Left renal cortex interstitium (tissue), 4 donors: ENCODE data around the gene DTNB. TPM values are rescaled to one million over a fixed set of nuclear protein-coding genes. Genes with fewer than 3 reads are reported as not detected.

Experiments used
- DNase-seq, 4 donors: peaks; one replicate each; pipeline ENCODE4 v3.0.0-alpha.2; 2013; ENCODE audit warnings: low read depth in 4 of 4, low spot score in 2 of 4, missing footprints in 1 of 4
- polyA plus RNA-seq, 4 donors: library from polyadenylated mRNA; unstranded; fragments of 120-200 nt; gene quantifications; one replicate each; pipeline ENCODE4 v1.2.1, GENCODE V29; 2013; ENCODE audit not compliant: insufficient read length in 4 of 4

DTNB gene
- polyA plus RNA-seq, 4 donors = 19.2 to 23.3 (median 21.5) TPM

- DNase-seq = no peak
These were observed 159.2 kb downstream of the DTNB start for GRCh38 chr2:25514043-25514637.

GRCh38 chr2:25512707-25513106 lies 160.7 kb downstream of the DTNB start:
- DNase-seq = no peak

DNA sequence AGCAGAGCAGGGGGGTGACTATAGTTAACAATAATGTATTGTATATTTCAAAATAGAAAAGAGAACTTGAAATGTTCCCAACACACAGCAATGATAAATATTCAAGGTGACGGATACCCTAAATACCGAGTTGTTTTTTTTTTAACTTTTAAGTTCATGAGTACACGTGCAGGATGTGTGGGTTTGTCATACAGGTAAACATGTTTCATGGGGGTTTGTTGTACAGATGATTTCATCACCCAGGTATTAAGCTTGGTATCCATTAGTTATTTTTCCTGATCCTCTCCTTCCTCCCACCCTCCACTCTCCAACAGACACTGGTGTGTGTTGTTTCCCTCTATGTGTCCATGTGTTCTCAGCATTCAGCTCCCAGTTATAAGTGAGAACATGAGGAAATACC lies 167.2 kb downstream of the DTNB start:
- no peak for DNase-seq

- DNase-seq = no peak
These were observed 167.8 kb downstream of the DTNB start for GRCh38 chr2:25505622-25506021.

DNA sequence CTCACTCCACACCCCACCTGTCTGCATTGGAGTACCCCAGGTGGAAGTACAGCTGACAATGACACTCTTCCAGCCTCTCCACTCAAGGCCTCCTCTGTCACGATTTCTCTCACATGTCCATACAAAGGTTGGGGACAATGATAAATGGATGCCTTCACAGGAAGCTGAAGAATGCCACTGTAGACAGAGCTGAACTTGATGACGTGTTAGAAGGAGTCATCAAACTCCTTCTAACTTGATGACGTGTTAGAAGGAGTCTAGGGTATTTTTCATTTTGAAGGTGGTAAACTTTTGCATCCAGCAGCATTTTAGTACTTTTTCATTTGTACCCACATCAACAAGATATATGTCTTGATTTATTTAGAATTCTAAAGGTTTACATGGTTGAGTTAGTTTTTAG lies 168.2 kb downstream of the DTNB start:
- no peak for DNase-seq

GRCh38 chr2:25504266-25504665 lies 169.1 kb downstream of the DTNB start:
- no peak for DNase-seq

DNA sequence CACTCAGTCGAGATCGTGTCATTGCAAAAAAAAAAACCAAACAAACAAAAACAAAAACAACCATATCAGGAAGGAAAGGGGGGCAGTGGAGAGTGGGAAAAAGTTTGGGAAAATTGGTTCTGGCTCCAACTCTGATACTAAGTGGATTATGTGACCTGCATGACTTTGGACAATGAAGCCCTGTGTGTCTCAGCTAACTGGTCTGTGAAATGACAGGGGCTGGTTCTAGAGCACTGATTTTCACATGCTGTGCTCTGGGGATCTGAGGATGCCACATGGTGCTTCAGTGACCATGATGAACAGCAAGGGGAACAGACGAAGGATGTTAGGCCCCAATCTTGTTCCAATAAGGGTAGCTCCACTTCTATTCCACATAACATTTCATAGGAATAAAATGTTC lies 174.2 kb downstream of the DTNB start:
- no peak for DNase-seq

DNA sequence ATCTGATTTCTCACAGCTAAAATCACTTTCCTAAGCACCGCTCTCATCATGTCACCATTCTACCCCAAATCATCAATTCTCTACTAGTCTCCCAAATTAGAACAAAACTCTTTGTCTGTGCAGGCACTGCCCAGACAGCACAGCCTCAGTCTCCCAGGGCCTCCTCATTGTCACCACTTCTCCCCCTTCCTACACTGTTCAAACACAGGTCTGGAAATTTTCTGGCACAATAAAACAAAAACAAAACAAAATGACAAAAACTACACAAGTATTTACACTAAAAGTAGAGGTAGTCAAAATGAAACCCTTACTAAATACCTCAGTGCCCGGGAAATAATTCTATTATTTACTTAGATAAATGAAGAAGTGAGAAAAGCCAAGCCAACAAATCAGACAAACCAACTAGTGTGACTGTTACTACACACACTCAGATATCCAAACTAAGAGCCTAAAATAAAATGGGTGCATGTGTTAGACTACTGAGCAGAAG lies 175.4 kb downstream of the DTNB start:
- no peak for DNase-seq

DNA sequence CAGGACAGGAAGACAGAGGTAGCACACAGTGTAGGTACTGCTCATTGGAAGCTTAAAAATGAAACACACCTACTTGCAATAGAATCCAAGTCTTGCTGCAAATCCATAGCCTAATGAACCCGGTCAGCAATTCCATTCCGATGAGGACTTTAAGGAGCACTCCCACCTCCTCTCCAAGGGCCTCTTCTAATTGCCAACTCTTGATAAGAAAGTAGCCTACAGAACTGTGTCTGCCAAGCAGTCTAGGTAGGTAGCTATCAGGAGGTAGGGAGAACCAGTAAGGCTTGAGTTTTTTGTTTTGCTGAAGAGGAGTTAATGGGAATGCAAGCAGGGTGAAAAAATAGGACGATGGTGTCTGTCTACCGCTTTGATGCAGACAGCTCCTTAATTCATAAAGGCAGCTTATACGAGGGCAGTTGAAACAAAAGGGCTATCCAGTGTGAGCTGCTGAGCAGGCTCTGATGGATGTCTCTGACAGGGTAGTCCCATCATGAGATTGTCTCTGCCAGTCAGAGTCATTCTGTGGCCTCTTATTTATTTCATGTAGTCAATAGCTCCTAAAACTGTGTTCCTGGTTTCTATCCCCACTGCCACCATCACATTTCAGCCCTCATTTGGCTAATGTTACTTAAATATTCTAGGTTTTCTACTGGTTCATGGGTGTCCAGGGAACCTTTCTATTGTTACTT lies 176.0 kb downstream of the DTNB start:
- DNase-seq = no peak

GRCh38 chr2:25494616-25495015 lies 178.8 kb downstream of the DTNB start:
- no peak for DNase-seq

DNA sequence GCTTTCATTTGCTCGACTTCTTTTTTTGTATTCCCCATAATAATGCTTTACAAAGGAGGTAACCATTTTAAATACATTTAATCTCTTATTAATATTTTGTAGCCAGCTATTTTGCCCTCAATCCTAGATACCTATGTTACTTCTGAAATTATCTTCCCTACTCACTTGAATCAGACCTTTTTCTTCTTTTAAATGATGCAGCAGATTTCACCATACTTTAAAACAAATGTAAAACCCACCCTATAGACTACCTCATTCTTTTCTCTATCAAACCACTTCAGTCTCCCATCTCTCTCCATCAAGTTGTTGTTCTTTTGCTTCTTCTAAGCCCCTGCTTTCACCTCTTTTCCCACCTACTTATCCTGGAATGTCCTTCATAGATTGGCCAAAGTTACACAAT lies 180.2 kb downstream of the DTNB start:
- no peak for DNase-seq

DNA sequence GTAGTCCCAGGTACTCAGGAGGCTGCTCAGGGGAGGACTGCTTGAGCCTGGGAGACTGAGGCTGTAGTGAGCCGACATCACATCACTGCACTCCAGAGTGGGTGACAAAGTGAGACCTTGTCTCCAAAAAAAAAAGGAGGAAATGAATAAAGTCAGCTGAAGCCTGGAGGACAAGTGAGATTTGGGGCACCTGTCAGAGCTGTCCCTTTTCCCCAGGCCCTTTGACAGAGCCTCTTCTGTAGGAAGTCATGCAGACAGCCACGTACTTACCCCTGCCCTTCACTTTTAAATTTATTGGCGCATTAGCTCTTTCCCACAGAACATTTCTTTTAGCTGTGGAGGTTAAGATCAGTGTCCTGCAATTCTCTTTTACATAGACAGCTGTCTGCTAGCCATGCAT lies 180.7 kb downstream of the DTNB start:
- no peak for DNase-seq

DNA sequence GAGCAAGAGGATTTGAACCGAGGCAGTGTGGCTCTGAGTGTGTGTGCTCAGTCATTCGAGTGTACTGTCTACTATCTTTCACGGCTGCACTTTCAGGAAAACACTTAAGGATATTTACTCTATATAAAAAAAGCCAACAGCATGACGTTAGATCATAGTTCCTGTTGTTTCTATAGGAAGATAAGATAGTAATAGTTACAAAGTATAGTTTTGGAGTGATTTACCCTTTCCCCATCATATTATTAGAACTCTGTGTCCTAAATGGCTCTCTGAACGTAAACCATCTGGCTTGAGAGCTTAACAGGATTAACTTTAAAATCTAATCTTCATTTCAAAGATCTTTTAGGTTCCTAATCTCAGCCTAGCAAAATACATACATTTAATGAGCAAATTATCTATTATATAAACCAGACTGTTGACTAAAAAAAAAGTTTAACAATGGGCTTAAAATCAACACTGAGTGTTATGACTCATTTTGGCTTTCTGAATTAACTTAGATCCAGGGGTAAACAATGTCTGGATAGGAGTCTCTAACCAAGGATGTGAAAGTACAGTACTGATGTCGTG lies 181.3 kb downstream of the DTNB start:
- DNase-seq = no peak

- DNase-seq = no peak
These were observed 182.2 kb downstream of the DTNB start for GRCh38 chr2:25491003-25491696.

- DNase-seq = no peak
These were observed 183.2 kb downstream of the DTNB start for GRCh38 chr2:25490217-25490616.

GRCh38 chr2:25489631-25490030 lies 183.7 kb downstream of the DTNB start:
- no peak for DNase-seq

GRCh38 chr2:25483607-25484266 lies 189.6 kb downstream of the DTNB start:
- DNase-seq = no peak

DNA sequence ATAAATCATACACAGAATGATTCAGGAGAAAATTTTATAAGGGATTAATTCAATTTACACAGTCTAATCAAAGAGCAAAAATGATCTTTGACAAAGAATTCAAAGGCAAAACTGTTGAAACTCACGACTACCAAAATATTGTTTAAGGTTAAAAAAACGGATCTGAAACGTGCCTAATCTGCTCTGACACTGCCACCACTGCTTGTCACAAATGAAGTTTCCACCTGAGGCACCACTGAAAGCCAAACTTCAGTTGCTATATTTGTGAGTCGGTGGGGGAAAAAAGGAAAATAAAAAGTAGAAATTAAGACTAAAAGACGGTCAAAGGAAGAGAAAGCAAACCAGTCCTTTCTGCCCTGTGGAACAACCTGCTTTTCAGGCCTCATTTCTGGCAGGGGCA lies 191.0 kb downstream of the DTNB start:
- no peak for DNase-seq

DNA sequence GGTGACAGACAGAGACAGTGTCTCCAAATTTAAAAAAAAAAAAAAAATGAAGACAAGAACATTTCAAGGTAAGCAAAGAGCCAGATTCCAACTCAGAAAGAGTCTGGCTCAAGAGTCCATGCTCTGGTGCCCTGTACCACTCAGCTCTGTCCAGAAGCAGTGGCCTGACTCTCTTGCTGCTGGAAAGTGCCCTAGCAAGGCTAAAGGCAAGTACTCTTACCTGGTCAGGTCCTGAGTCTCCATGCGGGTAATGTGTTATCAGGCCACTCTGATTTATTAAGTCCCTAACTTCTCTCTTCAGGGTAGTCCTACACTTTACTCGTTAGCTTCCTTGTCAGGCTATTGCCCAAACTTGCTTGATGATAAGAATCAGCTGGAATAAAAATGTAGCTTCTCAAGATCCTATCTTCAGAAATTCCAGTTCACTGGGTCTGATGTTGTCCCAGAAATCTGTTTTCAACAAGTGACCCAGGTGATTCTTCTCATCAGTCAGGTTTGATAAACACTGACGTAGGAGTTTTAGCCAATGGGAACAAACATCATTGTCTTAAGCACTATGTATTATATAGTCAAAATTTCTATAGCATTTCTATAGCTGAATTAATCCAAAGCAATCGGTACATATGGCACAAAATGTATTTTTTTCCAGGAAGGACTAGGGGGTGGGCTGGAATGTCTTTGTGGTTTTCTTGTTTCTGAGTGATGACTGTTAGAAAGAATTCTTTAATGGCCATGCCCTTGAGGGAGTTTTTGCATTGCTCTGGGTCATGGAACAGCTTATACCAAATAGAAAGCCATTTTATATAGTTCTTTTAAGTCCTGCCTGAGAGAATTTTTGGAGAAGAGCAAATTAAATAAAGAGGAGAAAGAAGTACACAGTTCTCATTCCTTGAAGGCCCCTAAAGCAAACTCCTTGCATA lies 191.7 kb downstream of the DTNB start:
- DNase-seq = no peak

GRCh38 chr2:25480561-25480960 lies 192.8 kb downstream of the DTNB start:
- no peak for DNase-seq
